ENCODE measurements around the gene SELENOK. TPM values are rescaled to one million over a fixed set of nuclear protein-coding genes. Genes with fewer than 3 reads are reported as not detected.

Gene SELENOK
- polyA plus RNA-seq, 1 experiment = 20.3 TPM

DNA sequence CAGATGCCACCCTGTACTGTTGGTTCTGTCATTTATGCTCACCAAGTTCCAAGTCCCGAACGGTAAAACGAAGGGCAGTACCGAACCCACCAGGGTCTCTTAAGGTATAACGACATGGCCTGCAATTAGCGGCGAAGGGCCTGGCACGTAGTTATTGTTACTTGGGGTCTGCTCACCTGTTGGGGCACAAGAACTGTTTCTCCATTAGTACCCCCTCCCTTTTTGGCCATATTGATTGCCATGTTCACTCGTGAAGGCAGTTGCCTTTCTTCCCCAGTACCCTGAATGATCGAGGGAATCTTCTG is 44.9 kb downstream of the SELENOK start:
- CTCF ChIA-PET = interaction anchor here (1.7 kb wide), 1 partner anchor 18 kb away, joined by 6 read pairs; no protein-coding TSS in a partner anchor
- POLR2A ChIA-PET = no interaction called here
- Histone ChIP-seq H3K27me3 (ENCODE audit: control insufficient read depth, insufficient read depth, low read length) (peaks cover 9% of the 10 kb centered on the region), H3K36me3 (ENCODE audit: control insufficient read depth, insufficient read depth, low read length) (no peaks in the 10 kb centered on the region), H3K4me3 (ENCODE audit: low read depth, low read length) (no peak overlapping the region)
- TF ChIP-seq, protein P1, sequence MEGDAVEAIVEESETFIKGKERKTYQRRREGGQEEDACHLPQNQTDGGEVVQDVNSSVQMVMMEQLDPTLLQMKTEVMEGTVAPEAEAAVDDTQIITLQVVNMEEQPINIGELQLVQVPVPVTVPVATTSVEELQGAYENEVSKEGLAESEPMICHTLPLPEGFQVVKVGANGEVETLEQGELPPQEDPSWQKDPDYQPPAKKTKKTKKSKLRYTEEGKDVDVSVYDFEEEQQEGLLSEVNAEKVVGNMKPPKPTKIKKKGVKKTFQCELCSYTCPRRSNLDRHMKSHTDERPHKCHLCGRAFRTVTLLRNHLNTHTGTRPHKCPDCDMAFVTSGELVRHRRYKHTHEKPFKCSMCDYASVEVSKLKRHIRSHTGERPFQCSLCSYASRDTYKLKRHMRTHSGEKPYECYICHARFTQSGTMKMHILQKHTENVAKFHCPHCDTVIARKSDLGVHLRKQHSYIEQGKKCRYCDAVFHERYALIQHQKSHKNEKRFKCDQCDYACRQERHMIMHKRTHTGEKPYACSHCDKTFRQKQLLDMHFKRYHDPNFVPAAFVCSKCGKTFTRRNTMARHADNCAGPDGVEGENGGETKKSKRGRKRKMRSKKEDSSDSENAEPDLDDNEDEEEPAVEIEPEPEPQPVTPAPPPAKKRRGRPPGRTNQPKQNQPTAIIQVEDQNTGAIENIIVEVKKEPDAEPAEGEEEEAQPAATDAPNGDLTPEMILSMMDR (IDR thresholded peaks at IDR 0.05; ENCODE audit: insufficient read depth, low read depth, low read length) = no peak
- no peak for DNase-seq (ENCODE audit: low read depth)

DNA sequence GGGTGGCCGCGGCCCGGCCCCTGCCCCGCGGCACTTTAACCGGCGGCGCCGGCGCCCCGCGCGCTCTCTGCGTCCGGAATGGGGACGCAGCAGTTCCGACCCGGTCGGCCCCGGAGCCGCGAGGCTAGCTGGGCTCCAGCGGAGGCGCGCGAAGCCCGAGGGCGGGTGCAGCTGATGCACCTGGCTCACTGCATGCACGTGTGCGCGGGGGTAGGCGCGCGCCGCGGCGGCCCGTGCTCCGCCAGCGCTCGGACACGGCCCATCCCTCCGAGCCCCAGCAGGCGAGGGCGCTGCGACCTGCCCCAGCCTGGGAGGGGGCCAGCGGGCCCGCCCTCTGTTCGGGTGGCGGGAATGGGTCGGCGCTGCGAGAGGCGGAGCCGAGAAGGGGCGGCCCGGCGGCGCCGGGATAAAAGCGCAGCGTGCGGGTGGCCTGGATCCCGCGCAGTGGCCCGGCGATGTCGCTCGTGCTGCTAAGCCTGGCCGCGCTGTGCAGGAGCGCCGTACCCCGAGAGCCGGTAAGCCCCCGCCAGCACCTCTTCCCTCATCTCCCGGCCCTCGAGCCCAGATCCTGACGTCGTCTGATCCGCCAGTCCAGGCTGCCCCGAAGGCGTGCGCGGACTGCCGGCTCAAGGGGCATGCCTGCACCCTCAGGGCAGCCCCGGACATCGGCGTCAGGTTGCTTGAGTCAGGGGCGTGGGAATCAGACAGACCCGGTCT is 45.4 kb downstream of the SELENOK start, which contains the start of the genes CHDH and IL17RB:
TSS of gene CHDH (minus strand) at position 286 of the 717 bp plus-strand sequence. CDS start 22,411 bp downstream, outside the sequence.
TSS of gene IL17RB (plus strand) at position 435 of the 717 bp plus-strand sequence. CDS start at position 456, 21 bp downstream.
- H3K27me3 ChIP-seq (ENCODE audit: control insufficient read depth, insufficient read depth, low read length) = peaks cover 9% of the 10 kb centered on the region
- no peaks in the 10 kb centered on the region for H3K36me3 ChIP-seq (ENCODE audit: control insufficient read depth, insufficient read depth, low read length)
- DNase-seq (ENCODE audit: low read depth) = no peak
- CTCF ChIA-PET = interaction anchor here (0.8 to 2.5 kb wide), 5 partner anchors 10 to 168 kb away, joined by 3 to 8 read pairs (median 3); no protein-coding TSS in a partner anchor
- POLR2A ChIA-PET = no interaction called here
- TF ChIP-seq, protein P1 (IDR thresholded peaks at IDR 0.05; ENCODE audit: insufficient read depth, low read depth, low read length) = no peak
- peak within 1 kb of the TSS; percentile 45 for H3K4me3 ChIP-seq (ENCODE audit: low read depth, low read length)

DNA sequence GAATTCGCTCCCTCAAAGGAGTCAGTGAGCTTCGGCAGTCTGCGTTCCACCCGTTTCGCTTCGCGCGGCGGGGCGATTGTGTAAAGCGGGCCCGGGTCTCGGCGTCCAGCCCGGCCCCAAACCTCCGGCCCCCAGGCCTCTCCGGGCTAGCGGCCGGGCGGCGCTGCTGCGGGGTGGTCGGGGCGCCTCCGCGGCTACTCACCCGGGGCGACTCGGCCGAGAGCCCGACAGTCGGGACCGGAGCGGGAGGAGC is 45.9 kb downstream of the SELENOK start:
- Histone ChIP-seq H3K36me3 (ENCODE audit: control insufficient read depth, insufficient read depth, low read length) (no peaks in the 10 kb centered on the region), H3K27me3 (ENCODE audit: control insufficient read depth, insufficient read depth, low read length) (peaks cover 9% of the 10 kb centered on the region), H3K4me3 (ENCODE audit: low read depth, low read length) (peak overlapping the region; percentile 45)
- no peak for DNase-seq (ENCODE audit: low read depth)
- CTCF ChIA-PET = interaction anchor here (0.8 to 2.5 kb wide), 5 partner anchors 9 to 167 kb away, joined by 3 to 12 read pairs (median 3); no protein-coding TSS in a partner anchor
- TF ChIP-seq, protein P1 (IDR thresholded peaks at IDR 0.05; ENCODE audit: insufficient read depth, low read depth, low read length) = no peak
- POLR2A ChIA-PET = no interaction called here

DNA sequence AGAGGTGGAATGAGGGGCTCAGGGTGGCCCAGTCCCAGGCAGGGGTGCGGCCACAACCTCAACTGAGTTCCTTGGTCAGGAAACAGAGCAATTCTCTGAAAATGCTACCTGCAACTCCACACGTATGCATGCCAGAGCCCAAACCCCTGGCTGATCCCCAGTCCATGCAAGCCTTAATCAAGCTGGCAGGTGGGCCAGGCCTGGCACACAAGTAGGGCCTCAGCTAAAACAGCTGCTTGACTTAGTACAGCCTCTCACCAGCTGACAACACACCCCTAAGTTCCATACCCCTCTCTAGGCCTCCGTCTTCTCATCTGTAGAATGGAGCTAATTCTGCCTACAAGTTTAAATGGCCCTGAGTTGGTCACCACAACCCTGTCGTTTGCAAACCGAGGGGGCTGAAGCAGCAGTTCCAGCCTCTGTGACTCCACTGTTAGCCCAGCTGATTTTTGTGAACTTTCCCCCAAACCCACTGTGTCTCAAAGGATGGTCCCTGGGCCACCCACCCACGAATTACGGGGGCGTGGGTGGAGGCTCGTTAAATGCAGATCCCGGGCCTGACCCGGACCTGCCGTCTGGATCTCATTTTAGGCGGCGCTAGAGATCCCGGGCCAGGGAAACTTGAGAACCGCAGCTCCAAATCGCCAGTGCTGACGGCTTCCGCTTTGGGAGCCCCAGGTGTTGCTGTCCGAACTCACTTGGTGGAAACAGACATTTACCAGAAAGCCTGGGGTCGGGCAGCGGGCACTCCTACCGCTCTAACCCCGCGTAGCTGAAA is 46.4 kb downstream of the SELENOK start:
- ChIA-PET CTCF (interaction anchor here (0.8 to 2.5 kb wide), 5 partner anchors 9 to 167 kb away, joined by 3 to 12 read pairs (median 3); no protein-coding TSS in a partner anchor), POLR2A (no interaction called here)
- Histone ChIP-seq H3K4me3 (ENCODE audit: low read depth, low read length) (peak overlapping the region; percentile 45), H3K36me3 (ENCODE audit: control insufficient read depth, insufficient read depth, low read length) (no peaks in the 10 kb centered on the region), H3K27me3 (ENCODE audit: control insufficient read depth, insufficient read depth, low read length) (peaks cover 9% of the 10 kb centered on the region)
- no peak for DNase-seq (ENCODE audit: low read depth)
- TF ChIP-seq, protein P1 (IDR thresholded peaks at IDR 0.05; ENCODE audit: insufficient read depth, low read depth, low read length) = peak; percentile 53

Measured in BJ (cell line).